HG03520 (cell line): ENCODE data around the gene ANK3.

Source experiments
- ATAC-seq: cut with Tn5 transposase; IDR thresholded peaks from one replicate; pipeline ENCODE4 v1.9.1; 2021; ENCODE audit warnings: mild to moderate bottlenecking, moderate library complexity; ENCODE audit not compliant: unreplicated experiment

ANK3 gene

DNA sequence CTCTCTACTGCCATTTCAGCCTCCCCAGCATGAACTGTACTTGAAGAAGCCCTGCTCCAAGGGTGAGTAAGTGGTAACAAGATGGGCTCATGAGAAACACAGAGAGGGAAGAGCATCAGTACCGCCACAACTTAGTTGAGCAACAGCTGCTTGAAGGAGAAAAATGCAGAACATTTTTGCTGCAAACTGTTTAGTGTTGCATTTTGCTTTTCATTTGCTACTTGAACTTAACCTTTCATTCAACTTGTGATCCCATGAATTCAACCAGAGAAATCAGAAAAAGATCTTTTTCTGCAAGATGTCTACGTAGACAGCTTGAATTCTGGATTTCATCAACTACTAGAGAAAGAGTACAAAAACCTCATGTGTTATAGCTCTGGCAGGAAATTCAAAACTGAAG, 40.7 kb downstream of the ANK3 start:
- no peak for ATAC-seq

DNA sequence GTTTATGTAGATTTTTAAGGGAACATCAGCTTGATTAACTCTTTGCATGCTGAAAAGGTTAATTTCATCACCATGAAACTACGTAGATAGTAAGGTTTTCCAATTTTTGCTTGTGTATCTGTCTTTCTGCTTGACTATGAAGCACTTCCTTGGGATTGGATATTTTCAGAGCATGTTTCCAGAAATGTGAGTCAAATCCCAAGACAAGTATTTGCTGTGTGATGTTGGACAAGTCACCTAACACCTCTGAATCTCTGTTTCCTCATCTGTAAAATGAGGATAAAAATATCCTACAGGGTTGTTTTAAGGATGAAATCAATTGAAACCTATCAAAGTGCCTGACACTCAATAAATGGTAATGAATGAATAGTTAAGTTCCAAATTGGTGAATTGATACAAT, 42.4 kb downstream of the ANK3 start:
- ATAC-seq: no peak

DNA sequence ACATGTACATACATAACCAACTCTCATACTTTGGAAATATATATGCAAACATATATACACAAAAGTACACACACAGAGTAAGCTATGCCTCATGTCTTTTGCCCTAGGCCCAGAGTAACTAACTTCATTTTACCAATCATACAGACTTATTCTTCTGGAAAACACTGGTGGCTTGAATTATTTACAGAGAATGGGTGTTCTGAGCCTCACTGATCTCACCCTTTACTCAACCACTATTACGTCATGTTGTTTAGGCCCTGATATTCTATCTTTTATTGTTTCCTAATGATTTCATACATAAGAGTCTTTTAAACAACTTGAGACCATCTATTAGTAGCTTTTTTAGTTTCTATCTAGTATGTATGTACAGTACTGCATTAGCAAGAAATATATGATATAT, 43.0 kb downstream of the ANK3 start:
- no peak for ATAC-seq

DNA sequence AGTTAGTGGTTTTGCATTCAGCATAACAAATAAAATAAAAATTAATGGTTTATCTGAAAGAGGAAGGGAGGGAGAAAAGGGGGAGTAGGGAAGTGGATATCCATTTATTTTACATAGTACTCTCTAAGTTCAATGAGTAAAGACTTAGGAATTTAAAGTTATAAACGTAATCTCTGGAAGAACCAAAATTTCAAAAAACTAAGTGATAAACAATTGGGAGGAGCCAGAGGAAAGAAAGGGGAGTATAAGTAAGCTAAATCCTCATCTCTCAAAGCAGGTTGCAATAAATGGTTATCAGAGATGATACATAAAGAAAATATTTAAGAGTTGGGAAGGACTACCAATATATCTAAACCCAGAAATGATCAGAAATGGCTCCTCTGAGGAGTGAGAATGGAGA, 46.4 kb downstream of the ANK3 start:
- no peak for ATAC-seq

DNA sequence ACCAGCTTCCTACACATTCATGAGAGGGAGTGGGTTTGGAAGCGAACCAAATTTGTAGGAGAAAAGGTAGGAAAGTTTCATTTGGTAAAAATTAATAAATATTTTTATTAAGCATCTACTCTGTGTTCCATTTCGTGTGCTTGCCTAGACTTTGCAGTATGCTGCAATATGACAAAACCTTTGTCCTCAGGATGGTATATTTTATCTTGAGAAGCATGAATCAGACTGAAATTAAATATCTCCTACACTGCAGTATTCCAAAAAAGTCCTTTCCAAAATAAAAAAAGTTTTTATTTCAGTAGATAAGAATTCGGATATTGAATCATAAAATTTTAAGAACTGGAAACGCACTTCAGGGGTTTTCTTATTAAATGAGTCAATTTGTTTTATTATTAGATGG, 47.7 kb downstream of the ANK3 start:
- ATAC-seq: no peak

DNA sequence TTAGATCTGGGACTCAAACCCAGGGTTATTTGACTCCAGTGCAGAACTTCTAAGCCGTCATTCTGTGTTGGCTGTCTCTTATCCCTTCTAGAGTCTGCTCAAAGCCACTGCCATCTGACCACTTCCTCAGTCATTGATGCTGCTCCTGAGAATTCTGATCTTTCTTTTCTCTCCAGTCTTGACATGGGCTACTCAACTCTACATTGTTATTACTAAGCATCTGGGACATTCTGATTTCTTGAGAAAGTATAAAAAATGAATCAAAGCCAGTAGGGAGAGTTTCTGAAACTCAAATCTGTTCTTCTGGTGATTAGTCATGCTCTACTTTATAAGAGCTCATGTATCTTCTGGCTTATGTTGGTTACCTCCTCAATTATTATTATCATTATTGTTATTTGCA, 48.7 kb downstream of the ANK3 start:
- no peak for ATAC-seq

DNA sequence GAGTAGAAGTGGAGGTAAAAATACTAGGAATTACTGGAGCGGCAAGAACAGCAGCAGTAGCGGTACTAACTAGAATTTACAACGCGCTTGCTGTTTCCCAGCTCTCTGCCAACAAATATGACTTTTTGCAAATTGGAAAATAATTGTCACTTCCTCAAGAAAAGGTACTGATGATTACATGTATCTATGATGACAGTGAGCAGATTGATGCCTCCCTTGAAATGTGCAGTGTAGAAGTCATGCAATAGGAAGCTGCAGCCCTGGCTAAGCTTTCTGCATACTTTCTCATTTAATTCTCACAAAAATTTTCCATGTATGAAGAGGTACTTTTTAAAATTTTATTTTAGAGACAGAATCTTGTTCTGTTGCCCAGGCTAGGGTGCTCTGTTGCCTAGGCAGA, 49.9 kb downstream of the ANK3 start:
- no peak for ATAC-seq

DNA sequence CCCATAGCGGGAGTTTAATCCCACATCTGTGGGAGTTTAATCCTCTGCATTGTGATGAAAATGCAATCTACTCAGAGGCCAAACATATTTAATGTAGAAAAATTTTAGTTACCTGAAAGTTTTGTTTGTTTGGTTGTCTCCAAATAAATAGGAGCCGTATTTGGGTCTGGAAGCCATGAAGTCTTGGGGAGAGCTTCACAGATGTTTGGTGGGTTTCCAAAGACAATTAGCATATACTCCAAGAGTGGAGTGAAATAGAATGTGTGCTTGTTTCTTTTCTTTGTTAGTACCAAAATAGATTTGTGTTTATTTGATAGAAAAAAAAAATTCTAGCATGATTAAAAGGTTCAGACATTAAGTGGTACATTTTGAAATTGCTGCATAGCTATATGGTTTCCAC, 50.9 kb downstream of the ANK3 start:
- ATAC-seq: no peak

DNA sequence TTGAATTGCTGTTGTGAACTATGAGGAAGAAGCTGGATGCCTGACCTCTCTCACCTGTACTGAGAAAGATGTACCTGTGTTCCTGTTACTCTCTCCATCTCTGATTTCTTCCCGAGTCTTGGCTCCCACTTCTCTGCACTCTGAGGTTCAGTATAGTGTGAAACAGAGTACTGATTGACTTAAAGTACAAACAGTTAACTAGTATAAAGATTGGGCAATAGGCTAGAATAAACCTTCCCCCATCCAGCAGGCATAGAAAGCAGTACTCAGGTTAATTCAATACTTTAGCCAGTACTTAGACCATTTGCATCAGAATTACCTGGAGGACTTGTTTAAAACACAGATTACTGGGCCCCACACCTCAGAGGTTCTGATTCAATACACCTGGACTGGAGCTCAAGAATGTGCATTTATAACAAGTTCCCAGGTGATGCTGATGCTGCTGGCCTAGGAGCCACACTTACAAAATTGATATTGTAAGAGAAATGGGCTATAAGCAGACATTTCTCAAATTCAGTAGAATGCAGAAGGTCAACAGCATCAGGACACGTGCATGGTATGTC, 51.6 kb downstream of the ANK3 start:
- no peak for ATAC-seq

DNA sequence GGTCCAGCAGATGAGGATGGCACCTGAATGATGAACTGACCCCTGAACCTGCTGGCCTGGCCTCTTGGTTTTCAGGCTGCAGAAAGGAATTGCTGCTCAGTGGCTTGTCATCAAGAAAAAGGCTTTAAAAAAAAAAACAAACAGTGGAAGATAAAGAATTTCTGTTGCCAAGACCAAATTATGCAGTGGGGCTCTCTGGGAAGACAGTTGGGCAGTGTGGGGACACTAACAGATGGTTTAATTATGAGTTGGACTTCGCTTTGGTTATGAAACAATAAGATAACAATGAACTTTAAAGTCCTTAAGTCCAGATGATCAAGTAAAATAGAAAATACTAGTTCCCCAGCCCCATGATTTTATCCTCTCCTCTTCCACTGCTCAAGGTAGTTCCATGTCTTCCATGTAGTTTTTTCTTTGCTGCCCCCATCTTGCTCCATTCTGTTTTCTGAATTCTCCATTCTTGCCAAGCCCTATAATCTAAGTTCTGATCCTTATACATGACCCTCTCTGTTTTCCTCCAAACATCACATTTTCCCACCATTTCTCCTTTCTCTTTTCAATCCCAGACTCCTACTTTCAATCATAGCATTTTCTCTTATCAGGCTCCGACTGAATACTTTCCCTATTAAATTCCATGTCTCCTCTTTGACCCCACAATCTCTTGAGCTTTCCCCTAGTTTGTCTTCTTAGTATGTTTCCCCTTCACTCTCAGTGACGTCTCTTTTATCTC, 52.6 kb downstream of the ANK3 start:
- ATAC-seq: no peak

DNA sequence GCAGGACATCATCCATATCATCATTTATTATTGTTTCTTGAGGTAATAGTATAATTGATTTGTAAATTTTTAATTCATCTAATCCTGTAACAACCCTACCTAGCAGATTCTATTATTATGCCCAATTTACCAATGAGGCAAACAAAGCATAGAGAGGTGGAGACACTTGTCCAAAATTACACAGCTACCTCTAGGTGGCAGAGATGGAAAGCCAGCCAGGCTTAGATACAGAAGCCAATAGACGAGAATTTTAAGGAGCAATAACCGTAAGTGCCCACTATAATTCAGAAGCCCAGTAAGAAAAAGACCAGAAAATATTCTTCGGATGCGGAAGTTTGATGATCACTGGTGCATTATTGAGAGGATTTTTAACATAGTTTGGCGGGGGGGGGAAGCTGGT, 54.0 kb downstream of the ANK3 start:
- no peak for ATAC-seq

DNA sequence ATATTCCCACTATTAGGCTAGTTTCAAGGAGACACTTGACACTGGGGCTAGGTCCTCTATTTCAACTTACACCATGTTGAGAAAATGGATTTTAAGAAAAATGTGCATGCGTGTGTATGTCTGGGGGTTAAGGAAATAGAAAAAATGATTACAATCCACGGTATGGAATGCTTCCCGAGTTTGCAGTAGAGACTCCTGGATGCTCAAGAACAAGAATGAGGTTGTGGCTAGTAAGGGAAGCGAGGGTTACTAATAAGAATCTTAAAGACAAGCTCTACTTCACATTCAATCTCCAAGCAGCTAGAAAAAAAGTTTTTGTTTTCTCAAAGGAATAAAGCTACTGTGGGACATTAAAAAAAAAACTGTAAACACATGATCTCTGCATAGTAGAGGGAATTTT, 54.7 kb downstream of the ANK3 start:
- ATAC-seq: no peak

DNA sequence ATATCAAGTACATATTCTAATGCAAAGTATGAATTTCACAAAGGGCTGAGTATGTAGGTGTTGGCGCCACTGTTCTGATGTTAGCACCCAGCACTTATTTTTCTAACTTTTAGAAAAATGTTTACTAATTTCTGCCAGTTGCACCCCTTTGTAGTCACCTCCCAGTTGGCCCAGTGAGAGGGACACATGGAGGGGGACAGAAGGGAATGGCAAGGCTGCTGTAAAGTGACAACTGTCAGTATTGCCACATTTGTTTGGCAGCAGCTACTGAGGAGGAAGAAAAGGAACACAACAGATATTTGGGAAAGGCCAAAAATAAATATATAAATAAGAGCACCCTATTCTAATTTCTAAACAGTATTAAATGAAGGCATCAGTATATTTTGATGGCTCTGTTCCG, 57.3 kb downstream of the ANK3 start:
- ATAC-seq: no peak

DNA sequence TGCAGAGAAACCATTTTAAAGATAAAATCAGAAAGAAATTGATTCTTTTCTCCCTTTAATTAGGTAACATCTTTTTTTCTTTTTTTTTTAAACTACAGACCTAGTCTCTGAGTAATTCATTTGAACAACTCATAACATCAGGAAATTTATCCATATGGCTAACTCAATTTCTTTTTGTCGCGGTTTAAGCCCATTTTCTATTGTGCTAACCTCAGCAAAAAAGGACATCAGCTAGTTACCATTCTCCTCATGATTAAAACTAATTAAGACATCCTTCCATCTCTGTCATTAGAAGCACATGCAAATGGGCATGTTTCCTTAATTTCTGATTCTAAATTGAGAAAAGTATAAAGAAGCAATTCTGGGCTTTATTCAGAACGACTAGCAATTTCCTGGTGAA, 57.8 kb downstream of the ANK3 start:
- no peak for ATAC-seq

DNA sequence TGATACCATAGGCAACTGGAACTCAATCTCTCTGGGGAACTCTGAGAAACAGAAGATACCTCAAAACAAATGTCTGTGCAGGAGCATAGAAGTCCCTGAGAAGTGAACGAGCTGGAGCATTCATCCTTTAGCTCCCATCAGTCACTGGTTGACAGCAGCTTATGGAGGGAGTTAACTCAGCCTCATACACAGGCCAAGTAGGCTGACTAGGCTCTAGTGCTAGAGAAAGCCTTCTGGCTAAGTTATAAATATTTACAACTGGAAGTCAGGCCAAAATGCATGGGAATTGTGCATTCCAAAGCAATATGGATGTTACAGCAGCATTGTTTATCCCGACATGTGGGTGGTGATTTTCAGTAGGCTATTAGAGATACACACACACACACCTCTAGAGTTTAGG, 66.5 kb downstream of the ANK3 start:
- no peak for ATAC-seq

DNA sequence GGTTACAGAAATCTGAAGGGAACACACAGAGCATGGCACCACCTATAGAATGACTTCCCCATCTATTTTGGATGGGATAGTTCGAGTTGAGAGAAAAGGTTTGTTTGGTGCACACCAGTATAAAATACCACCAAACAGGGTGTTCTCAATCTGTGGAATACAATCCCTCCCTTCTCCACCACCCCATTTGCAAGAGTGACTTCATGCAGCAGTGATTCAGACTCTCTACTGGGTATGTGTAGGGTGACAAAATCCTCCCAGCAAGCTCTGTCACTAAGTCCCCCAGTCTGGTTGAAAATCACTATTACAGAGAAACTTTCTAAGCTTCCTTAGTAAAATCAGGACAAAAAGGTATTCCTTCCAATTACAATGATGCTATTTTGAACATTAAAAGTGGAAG, 69.0 kb downstream of the ANK3 start:
- no peak for ATAC-seq

DNA sequence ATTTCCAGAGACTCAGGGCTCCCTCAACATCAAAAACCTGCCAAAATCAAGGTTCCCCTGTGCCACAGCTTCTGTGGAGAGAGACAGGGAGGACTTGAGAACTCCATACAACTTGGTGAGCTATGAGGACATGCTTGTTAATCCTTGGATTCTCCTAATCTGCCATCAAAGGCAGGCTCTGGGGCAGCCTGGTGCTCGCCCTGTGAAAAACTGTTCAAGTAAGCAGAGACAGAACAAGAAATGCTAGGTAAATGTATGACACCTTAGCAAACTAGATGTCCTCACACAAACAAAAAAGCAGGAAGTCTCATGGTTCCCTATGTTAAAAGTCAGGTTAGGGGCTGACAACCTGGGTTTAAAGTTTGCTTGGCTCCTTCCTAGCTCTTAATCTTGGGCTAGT, 73.6 kb downstream of the ANK3 start:
- ATAC-seq: no peak

DNA sequence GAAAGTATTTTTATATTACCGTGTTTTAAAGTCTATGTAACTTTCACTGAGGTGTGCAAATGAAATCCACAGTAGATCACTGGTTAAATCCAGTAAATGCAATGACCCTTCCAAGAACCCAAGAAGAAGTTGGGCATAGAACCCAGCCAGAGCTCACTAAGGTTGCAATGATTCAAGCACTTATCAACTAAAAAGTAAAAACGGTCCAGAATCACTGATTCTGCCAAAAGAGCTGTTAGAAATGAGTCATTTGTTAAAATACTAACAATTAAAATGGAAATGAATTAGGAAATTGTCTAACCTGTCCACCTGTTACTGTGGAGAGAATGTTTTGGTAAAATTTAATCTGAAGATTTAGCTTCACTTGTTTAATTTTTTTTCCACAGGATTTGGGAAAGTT, 74.4 kb downstream of the ANK3 start:
- ATAC-seq: no peak

DNA sequence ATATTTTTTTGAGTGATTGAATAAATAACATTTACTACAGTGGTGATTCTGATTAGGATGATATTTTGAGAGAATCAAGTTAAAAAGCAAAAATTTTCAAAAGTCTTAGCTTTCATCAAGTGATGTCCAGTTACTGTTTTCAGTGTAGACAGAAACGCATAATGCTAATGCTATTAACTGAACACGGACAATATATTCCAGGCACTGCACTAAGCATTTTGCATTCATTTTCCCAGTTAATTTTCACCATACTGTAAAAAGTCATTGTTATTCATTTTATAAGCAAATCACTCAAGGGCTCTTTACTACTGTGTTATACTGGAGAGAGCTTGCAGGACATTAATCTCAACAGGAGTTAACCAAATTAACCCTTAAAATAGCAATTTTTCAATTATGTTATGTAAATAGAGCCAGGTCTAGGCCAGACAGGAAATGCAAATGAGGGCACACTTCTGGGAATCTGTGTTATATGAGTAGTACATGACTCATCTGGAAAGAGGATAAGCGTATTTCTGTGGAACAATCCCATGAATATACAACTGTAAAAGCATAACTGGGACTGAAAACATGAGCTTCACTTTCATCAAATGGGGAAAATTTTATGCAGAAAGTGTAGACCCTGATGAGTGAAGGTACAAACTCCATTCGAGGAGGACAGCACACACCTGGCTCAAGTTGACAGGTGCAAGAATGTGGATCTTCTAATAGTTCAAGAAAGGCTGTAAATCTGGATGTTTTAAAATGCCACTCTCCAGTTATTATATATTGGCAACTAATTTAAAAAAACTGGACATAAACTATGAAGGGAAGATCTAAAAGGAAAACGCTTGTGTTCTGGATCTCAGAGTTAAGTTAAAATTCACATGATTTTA, 75.4 kb downstream of the ANK3 start:
- ATAC-seq: no peak

DNA sequence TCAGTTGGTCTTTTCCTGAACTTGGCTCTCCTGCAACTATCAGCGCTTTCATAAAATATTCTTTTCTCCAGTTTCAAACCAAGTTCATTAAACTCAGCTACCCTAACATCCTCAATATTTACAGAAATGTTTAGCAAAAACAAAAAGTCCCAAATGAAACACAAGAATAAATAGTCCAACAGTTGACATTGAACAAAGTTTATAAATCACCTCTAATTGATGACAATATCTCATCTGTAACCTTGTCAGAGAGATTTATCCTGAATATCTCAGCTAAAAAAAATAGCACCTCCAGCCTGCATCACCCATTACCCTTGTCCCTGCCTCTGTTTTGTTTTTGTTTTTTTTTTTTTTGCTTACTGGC, 76.1 kb downstream of the ANK3 start:
- ATAC-seq: no peak

DNA sequence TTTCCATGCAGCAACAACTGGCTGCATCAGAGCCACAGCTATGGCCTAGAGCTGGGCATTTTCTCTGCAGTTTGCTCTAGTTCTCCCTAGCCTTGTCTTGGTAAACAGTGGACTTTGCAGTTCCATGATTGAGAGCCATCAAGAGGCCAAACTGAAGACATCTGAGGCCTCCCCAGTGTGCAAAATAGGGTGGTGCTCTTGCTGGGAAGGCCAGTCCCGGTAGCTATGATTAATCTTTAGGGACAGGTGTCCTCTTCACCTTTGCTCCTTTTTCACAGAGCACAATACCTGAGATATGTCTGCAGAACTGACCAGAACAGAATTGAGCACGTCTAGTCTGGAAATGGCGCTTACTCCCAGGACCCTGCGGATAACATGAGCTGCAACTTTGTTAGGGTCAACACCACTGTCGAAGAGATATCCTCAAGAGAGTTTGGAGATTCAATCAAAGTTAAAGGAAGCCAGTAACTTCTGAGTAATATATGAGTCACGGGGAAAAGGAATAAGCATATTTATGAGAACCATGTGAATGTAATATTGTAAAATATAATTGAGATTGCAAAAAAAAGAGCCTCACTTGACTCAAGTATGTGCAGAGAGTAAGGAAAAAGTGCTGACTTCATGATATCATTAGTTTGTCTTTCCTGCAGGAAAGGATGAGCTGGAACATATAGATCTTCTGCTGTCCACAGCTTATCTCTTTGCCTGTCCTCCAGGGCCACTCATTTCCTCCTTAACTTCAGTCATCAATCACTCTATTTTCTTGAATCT, 76.7 kb downstream of the ANK3 start:
- ATAC-seq: no peak

DNA sequence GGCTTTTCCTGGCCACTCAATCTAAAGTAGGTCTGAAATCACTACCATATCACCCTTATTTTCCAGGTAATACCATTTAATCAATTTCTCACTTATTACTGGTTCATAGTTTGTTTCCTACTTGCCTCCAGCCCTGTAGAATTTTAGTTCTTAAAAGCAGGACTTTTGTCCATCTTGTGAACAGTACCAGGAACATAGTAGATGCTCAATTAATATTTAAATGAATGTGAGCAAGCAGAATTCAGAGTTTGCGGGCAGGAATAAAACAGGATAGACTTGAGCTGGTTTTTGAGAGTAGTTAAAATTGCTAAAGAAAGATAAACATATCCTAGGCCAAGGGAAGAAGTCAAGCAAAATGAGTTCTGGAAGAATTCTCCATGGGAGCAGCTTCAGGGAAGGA, 77.9 kb downstream of the ANK3 start:
- ATAC-seq: no peak
